Measurements from ENCODE around the gene FRMPD4.

FRMPD4 gene

GRCh38 chrX:12322031-12322430 lies 183.8 kb downstream of the FRMPD4 start:
- no peak for TF ChIP-seq CTCF (IDR thresholded peaks at IDR 0.05; ENCODE audit: insufficient read depth, low read depth, low read length, missing control alignments)
- DNase-seq (ENCODE audit: low read depth): no peak
- H3K4me3 ChIP-seq (ENCODE audit: low read length): no peak overlapping the region

- no peak for DNase-seq (ENCODE audit: low read depth)
- H3K4me3 ChIP-seq (ENCODE audit: low read length): no peak overlapping the region
- TF ChIP-seq CTCF (IDR thresholded peaks at IDR 0.05; ENCODE audit: insufficient read depth, low read depth, low read length, missing control alignments): no peak
These were observed 186.9 kb downstream of the FRMPD4 start for GRCh38 chrX:12325171-12325570.

GRCh38 chrX:12327836-12328235 lies 189.6 kb downstream of the FRMPD4 start:
- no peak overlapping the region for H3K4me3 ChIP-seq (ENCODE audit: low read length)
- DNase-seq (ENCODE audit: low read depth): no peak
- no peak for TF ChIP-seq CTCF (IDR thresholded peaks at IDR 0.05; ENCODE audit: insufficient read depth, low read depth, low read length, missing control alignments)

- TF ChIP-seq CTCF (IDR thresholded peaks at IDR 0.05; ENCODE audit: insufficient read depth, low read depth, low read length, missing control alignments): no peak
- no peak overlapping the region for H3K4me3 ChIP-seq (ENCODE audit: low read length)
- DNase-seq (ENCODE audit: low read depth): peak; percentile 5
These were observed 191.2 kb downstream of the FRMPD4 start for GRCh38 chrX:12329476-12329875.

- DNase-seq (ENCODE audit: low read depth): no peak
- TF ChIP-seq CTCF (IDR thresholded peaks at IDR 0.05; ENCODE audit: insufficient read depth, low read depth, low read length, missing control alignments): no peak
- H3K4me3 ChIP-seq (ENCODE audit: low read length): no peak overlapping the region
These were observed 192.6 kb downstream of the FRMPD4 start for GRCh38 chrX:12330841-12331240.

- no peak for TF ChIP-seq CTCF (IDR thresholded peaks at IDR 0.05; ENCODE audit: insufficient read depth, low read depth, low read length, missing control alignments)
- DNase-seq (ENCODE audit: low read depth): no peak
- H3K4me3 ChIP-seq (ENCODE audit: low read length): no peak overlapping the region
These were observed 194.6 kb downstream of the FRMPD4 start for GRCh38 chrX:12332786-12333347.

- TF ChIP-seq CTCF (IDR thresholded peaks at IDR 0.05; ENCODE audit: insufficient read depth, low read depth, low read length, missing control alignments): no peak
- H3K4me3 ChIP-seq (ENCODE audit: low read length): no peak overlapping the region
- DNase-seq (ENCODE audit: low read depth): no peak
These were observed 201.6 kb downstream of the FRMPD4 start for GRCh38 chrX:12339921-12340320.
